Right renal cortex interstitium (tissue), 3 donors: Measurements from ENCODE around the gene ZDHHC18. TPM values are rescaled to one million over a fixed set of nuclear protein-coding genes. Genes with fewer than 3 reads are reported as not detected.
A peak's percentile ranks its signal among the peaks of the same experiment; 100 is the strongest.
"Not testable (repeated sequence)": the region's sequence is repeated elsewhere in the genome, so short reads cannot be mapped to it uniquely, and the experiment has no call there.

Experiments used
- DNase-seq, 3 donors: peaks; one replicate each; pipeline ENCODE4 v3.0.0-alpha.2; 2013; ENCODE audit warnings: low read depth in 3 of 3, low spot score in 2 of 3
- polyA plus RNA-seq, 3 donors: library from polyadenylated mRNA; unstranded; fragments of 120-200 nt; gene quantifications; one replicate each; pipeline ENCODE4 v1.2.1, GENCODE V29; 2013; ENCODE audit not compliant: insufficient read length in 3 of 3

The ZDHHC18 gene
- polyA plus RNA-seq, 3 donors, result 18.6 to 19.3 (median 19.0) TPM

DNA sequence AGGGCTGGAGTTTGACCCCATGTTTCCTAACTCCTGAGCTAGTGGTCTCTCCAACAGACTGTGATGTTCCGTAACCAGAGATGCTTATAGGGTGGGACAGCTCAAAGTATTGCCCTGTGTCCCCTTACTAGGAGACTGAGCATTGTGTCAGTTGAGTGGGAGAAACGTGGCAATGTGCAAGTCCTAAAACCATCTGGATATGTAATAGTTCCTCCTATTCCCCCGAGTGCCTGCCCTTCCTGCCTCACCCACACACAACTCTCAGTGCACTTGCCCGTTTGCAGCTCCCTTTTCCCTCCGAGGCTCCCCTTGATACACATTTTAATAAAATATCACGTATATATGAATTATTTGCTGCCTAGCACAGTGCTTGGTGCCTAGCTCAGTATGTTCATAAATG, 35.3 kb upstream of the ZDHHC18 start:
- DNase-seq, result no peak

DNA sequence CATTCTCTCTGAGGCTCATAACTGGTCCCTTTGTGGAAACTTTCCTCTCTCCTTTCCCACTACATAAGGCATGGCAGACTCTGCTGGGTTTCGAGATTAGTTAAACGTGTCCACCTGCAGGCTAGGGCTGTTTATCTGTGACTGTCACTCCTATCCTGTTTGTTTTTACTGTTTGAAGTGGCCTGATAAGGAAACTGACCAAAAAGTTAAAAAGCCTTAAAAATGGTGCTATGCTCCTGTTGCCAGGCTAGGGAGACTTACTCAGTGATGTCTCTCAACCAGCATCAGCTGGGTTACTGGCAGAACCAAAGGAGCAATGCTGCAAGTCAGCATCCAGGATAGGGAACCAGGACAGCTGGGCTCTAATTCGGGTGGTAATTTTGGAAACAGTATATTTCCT, 34.9 kb upstream of the ZDHHC18 start:
- DNase-seq, result no peak

DNA sequence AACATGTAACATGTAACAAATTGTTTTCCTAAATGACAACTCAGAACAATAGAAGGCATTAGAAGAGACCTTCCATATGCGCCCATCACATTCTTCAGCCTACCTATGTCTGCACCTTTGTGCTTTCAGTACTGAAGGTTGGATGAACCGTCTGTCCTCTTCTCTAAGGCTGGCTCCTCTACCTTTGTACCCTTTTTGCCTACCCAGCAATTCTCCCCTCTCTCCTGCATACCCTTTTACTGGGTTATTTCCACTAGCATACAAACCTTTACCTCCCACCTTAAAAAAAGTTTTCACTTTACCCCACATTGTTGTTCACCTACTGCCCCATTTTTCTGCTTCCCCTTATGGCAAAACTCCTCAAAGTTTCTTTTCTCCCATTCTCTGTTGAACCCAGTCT, 33.6 kb upstream of the ZDHHC18 start:
- no peak for DNase-seq

DNA sequence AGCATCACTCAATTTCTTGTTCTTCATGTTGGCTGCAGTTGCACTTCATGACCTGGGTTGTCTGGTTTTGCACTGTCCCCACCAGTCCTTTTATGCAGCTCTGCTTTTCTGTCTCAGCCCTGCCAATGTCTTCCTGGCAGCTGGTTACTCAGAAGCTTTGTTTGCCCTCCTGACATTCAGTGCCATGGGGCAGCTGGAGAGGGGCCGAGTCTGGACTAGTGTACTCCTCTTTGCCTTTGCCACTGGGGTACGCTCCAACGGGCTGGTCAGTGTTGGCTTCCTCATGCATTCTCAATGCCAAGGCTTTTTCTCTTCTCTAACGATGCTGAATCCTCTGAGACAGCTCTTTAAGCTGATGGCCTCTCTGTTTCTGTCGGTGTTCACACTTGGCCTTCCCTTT, 32.1 kb upstream of the ZDHHC18 start:
- no peak for DNase-seq

DNA sequence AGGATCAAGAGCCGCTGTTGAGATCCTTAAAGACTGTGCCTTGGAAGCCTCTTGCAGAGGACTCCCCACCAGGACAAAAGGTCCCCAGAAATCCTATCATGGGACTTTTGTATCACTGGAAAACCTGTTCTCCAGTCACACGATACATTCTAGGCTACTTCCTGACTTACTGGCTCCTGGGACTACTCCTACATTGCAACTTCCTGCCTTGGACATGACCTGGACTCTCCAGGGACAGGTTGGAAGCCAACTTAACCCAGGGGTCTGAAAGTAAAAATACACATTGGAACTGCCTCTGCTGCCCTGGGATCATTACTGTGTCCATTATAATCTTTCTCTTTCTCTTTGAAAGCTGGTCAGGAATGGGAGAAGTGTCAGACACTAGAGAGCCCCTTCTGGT, 28.9 kb upstream of the ZDHHC18 start:
- no peak for DNase-seq

DNA sequence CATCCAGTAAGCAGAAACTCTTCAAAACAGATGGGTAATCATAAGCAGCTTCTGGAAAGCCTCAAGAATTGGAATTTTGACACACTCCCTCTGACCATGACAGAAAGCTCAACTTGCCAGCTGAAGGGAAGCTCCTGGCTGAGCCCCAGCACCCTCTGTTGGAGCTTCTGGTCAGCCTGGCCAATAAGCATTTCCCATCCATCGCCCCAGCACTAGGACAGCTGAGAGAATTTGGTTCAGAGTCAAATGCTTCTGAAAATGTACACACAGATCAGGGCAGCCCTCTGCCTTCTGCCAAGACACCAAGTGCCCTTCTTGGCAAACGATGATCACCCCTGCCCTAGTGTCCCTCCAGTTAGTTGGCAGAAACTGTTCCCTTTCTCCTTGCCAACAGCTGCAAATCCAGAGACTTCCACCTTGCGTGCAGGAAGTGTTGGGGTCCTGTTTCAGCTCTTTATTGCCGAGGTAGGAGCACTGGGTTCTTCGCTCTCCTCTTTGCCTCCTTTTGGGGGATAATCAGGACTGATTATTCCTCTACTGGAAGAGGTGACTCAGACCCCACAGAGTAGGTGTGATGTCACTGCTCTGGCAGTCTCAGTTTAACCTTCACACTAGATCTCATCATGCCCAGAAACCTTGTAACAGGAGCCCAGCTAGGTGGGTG, 26.9 kb upstream of the ZDHHC18 start:
- no peak for DNase-seq

DNA sequence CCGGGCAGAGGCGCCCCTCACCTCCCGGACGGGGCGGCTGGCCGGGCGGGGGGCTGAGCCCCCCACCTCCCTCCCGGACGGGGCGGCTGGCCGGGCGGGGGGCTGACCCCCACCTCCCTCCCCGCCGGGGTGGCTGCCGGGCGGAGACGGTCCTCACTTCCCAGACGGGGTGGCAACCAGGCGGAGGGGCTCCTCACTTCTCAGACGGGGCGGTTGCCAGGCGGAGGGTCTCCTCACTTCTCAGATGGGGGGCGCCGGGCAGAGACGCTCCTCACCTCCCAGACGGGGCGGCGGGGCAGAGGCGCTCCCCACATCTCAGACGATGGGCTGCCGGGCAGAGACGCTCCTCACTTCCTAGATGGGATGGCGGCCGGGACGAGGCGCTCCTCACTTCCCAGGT, 22.6 kb upstream of the ZDHHC18 start:
- DNase-seq, result not testable (repeated sequence)

DNA sequence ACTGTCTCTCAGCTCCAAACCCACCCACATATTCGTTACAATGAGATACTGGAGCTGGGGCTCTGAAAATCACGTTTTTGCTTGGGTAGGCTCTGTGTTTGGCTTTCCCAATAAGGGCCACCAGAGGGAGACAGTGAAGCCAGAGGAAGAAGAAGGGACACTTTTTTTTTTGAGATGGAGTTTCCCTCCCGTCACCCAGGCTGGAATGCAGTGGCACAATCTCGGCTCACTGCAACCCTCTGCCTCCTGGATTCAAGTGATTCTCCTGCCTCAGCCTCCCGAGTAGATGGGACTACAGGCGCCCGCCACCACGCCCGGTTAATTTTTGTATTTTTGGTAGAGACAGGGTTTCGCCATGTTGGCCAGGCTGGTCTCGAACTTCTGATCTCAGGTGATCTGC, 16.4 kb upstream of the ZDHHC18 start:
- peak in 1 of 3 donors; percentile 65 for DNase-seq

DNA sequence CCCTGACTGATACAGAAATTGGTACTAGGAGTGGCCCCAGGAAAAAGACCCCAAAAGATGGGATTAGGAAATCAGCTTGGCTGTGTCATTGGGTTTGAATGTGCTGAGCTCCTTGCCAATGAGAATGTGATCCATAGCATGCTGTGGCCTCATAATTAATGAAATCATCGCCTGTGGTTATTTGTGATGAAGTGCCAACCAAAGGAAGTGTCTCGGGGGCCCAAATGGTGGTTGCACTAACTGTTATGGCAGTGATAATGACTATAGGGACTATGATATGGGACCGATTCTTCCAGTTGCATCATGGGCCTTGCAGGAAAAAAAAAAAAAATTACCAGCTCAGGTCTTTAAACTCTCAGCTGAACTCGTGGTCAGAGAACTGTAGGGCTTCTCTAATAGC, 15.4 kb upstream of the ZDHHC18 start:
- no peak for DNase-seq

DNA sequence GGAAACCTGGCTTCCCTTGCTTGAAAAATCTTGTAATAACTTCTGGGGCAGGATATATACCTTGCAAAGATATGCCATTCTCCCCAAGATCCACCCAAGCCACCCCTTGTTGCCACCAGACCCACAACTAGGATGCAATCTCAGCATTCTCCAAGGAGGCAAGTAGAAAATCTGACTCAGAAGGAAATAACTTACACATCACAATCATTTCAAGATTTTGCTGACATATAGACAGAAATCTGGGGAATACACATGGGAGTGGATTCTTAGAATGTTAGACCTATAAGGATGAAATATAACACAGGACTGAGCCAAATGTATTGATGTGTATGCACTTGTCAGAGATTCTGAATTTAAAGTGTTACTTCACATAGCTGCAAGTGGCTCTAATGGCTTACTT, 14.8 kb upstream of the ZDHHC18 start:
- DNase-seq, result no peak

DNA sequence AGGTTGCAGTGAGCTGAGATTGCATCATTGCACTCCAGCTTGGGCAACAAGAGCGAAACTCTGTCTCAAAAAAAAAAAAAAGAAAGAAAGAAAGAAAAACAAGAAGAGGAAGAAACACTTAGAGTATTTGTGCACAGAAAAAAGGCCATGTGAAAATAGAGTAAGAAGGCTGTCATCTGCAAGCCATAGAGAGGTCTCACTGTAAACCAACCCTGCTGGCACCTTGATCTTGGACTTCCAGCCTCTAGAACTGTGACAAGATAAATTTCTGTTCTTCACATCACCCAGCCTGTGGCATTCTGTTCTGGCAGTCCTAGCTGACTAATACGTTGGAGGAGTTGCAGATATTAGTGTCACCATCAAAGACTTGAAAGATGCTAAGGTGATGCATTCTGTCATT, 12.1 kb upstream of the ZDHHC18 start:
- no peak for DNase-seq

DNA sequence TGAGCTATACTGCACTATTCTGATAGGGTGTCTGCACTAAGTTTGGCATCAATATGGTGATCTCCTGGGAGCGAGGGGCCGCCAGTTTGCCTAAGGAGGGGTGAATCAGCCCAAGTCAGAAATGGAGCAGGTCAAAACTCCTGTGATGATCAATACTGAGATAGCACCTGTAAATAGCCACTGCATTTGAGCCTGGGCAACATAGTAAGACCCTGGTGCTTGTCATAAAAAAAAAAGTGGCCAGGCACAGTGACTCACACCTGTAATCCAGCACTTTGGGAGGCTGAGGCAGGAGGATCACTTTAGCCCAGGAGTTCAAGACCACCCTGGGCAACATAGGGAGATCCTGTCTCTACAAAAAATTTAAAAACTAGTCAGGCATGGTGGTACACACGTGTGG, 11.6 kb upstream of the ZDHHC18 start:
- no peak for DNase-seq

DNA sequence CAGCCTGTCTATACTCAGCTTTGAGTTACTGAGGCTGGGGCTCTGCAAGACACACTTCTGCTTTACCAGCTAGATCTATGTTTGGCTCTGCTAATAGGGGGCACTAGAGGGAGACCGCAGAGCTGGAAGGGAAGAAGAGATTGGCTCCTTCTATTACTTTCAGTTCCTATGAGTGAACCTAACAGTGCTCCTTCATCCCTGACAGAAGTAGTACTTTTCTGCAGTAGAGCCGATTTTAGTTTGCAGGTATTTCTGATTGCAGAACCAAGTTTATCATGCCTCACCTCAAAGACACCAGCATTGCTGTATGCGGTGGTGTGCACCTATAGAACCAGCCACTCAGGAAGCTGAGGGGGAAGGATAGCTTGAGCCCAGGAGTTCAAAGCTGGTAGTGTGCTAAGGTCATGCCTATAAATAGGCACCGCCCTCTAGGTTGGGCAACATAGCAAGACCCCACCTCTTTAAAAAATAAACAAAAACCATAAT, 5.7 kb upstream of the ZDHHC18 start:
- no peak for DNase-seq

DNA sequence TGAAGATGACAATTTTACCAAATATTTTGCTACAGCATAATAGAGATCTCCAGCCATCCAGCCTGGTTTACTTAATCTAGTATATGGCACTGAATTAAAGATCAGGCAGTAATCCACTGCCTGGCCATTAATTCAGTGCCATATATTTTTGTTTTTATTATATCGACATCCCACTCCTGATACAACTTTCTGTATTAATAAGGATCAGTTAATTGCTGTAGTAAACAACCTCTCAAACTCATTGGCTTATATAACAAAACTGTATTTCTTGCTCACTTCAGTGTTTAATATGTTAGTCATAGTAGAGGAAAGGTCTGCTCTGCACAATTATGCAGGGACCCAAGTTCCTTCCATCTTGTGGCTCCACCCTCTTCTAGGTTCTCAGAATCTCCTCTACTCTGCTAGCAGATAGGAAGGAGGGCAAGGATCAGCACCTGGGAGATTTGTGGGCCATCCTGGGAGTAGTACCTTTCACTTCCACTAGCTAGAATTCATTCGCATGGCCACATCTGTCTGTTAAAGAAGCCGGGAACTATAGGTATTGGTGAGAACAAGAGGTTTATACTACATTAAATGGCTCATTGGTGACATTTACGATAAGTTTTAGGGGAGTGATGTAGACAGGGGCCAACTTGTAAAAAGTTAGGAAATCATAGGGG, 3.6 kb upstream of the ZDHHC18 start:
- no peak for DNase-seq

DNA sequence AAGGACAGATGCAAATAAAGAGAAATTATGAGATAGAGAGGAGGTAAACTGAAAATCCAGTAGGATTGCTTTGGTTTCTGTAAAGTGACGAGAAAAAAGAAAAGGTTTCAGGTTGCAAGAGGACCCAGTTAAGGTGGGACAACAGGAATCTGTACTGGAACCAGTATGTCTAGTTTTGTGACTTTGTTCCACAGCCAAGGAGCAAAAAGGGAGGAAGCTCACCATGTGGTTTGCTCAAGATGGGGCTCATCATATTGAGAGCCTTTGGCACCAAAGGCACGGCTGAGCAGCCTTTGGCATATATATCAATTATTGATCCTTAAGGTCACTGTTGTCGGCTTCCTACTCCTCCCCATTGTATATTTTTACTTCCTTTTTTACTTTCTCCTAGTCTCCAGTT, 1.8 kb upstream of the ZDHHC18 start:
- DNase-seq, result no peak

DNA sequence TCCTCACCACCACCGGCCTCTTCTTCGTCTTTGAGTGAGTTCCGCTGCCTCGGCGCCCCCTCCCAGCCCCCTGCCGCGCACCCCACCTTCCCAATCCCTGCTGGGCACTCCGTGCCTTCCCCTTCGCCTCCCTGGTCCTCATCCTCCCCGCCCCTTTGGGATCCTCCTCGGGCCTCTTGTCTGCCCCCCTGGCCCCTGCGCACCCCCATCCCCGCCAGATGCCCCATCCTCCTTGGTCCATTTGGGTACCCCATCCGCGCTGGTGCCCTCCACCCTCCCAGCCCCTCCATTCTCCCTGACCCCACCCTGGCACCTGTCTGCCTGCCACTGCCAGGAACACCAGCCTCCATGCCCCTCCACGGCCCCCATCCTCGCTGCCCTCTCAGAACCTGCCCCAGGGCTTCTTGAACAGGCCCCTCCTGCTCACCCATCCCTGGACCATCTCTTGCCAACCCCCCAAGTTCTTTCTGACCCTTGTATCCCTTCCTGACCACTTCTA, 667 bp downstream of the ZDHHC18 start:
- no peak for DNase-seq

DNA sequence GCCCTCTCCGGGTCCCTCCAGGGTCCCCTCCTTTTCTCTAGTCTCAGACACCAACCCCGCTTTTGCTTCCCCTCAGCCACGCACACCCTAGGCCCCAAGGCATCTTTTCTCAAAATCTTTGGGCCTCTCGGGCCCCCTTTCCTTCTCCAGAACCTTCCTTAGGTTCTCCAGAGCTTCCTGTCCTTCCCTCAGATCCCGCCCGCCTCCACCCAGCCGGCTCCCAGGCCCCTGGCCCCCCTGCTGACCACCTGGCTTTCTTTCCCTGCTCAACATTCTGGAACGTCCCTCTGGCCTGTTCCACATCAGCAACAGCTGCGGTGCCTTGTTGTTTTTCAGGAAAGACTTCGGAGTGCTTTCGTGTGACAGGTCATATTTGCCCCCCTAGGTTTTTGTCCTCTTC, 1.2 kb downstream of the ZDHHC18 start:
- no peak for DNase-seq

DNA sequence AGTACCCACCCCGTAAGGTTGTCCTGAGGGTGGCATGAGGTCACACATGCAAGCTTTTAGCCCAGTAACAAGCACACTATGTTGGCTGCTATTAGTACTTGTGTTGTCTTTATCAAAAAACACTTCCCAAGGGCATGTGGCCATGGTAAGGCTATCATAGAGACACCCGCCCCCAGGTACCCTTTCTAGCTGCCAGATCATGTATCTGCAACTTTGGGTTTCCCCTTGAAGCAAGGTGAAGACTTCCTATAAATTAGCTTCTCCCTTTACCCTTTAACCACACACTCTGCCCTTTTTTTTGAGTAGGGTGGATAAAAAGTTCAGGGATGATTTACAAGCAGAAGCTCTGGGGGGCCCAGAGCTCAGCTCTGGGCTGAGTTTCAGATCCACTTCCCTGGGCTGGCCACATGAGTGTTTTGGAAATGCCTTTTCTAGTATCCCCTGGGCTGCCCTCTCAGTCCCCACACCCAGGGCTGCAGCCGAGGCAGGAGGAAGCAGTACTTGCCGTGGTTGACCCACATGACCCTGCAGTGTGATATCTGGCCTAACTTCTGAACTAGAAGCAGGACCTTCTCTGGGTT, 2.0 kb downstream of the ZDHHC18 start:
- no peak for DNase-seq

DNA sequence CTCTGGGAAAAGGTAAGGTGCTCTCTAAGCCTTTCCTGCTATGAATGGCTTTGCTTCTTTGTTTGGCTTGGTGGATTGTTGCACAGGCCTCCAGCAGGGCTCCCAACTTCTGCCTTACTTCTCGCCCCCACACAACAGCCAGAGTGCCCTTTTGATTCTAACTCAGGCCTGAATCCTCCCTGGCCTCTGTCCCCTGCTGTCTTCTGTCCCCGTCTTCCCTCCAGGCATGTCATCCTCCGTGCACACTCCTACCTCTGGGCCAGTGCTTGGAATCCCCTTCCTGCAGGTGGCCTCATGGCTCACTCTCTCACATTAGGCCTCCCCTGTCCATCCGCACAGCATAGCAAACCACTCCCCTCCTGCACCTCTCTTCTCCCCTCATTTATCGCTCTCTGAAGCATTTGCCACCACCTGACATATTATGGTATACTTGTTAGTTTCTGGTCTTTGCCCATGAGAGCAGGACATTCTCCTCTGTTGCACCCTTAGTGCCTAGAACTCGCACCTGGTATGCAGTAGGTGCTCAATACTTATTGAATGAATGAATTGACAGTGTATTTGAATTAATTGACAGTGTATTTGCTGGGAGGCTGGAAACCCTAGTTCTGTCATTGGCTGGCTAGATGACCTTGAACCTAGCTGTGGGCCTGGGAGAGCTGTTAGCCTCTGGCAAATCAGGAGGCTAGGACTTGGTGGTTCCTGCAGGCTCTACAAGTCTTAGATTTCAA, 2.9 kb downstream of the ZDHHC18 start:
- no peak for DNase-seq

DNA sequence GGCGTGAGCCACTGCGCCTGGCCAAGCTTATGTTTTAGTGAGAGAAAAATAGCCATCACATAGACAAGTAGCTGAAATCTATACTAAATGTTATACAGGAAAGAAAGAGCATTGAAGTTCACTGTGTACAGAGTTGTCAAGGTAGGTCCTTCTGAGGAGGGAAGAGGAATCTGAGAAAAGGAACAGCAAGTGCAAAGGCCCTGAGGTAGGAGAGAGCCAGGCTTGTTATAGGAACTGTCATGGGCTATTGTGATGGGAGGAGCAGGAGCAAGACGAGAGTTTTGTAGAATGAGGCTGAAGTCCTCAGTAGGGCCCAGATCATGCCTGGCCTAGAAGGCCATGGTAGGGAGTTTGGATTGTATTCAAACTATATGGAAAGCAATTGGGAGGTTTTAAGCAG, 4.6 kb downstream of the ZDHHC18 start:
- no peak for DNase-seq

DNA sequence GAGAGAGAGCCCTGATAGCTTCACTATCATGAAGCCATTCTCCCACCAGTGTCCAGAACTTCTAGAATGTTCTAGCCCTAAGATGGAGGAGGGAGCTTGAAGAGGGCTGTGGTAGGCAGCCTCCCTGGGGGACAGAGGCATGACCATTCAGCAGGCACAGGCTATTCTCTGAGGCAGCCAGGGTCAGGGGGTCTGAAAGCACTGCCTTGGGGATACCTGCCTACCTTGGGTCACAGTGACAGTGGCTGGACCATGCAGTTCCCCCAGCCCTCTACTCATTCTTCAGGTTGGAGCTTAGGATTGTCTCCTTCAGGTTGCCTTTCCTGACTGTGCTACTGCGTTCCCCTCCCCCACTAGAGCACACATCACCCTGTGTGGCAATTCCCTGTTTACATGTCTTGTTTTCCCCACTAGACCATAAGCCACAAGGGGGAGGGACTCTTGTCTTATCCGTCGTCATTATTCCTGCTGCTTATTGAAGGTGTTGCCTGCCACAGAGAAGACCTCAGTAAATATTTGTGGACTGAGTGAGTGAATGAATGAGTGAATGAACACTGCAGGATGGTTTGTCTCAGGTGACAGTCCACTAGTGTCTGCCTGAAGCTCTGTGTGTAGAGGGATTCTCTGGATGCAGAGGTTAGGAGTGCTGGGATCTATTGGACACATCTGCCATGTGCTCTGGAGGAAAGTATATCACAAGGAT, 5.2 kb downstream of the ZDHHC18 start:
- DNase-seq, result no peak
